GM23338 (cell line): ENCODE measurements around the gene MICAL2. TPM values are rescaled to one million over a fixed set of nuclear protein-coding genes. Genes with fewer than 3 reads are reported as not detected.

ENCODE experiments used
- ATAC-seq: fragments of 200-7000 bp; cut with Tn5 transposase; 3 replicates; pipeline ENCODE4 v1.9.1; 2020
- DNase-seq: peaks from one replicate; pipeline ENCODE4 v3.0.0-alpha.2; 2015; ENCODE audit warnings: low spot score
- H2AFZ ChIP-seq: fragments of 200-600 bp; sonication (generic); 2 replicates; pipeline ENCODE4 v1.8.0; 2016; ENCODE audit warnings: antibody characterized with exemption, mild to moderate bottlenecking, moderate library complexity
- H3F3A ChIP-seq: fragments of 200-600 bp; sonication (generic); replicated peaks from 2 replicates; pipeline ENCODE4 v1.8.0; 2017; ENCODE audit warnings: antibody characterized with exemption, mixed run types, low read depth
- H3K27ac ChIP-seq: fragments of 200-600 bp; sonication (generic); 2 replicates; pipeline ENCODE4 v1.6.1; 2016; ENCODE audit warnings: low read depth
- H3K27me3 ChIP-seq: fragments of 200-600 bp; sonication (generic); 2 replicates; pipeline ENCODE4 v1.8.0; 2016; ENCODE audit warnings: mild to moderate bottlenecking, mixed run types, moderate library complexity; ENCODE audit not compliant: insufficient read depth
- H3K36me3 ChIP-seq: fragments of 200-600 bp; sonication (generic); 2 replicates; pipeline ENCODE4 v1.8.0; 2016; ENCODE audit warnings: mild to moderate bottlenecking; ENCODE audit not compliant: insufficient read depth
- H3K4me1 ChIP-seq: fragments of 200-600 bp; sonication (generic); 2 replicates; pipeline ENCODE4 v1.8.0; 2016; ENCODE audit warnings: mild to moderate bottlenecking, moderate library complexity; ENCODE audit not compliant: insufficient read depth
- H3K4me2 ChIP-seq: fragments of 200-600 bp; sonication (generic); 2 replicates; pipeline ENCODE4 v1.7.1; 2017; ENCODE audit warnings: mixed run types
- H3K4me3 ChIP-seq: fragments of 200-600 bp; sonication (generic); 2 replicates; pipeline ENCODE4 v1.6.1; 2016; ENCODE audit warnings: mixed run types
- H3K79me2 ChIP-seq: fragments of 200-600 bp; sonication (generic); replicated peaks from 2 replicates; pipeline ENCODE4 v1.8.0; 2017; ENCODE audit warnings: mild to moderate bottlenecking; ENCODE audit not compliant: insufficient read depth
- H3K9me2 ChIP-seq: fragments of 200-600 bp; sonication (generic); 2 replicates; pipeline ENCODE4 v1.8.0; 2017; ENCODE audit not compliant: insufficient read depth
- H4K20me1 ChIP-seq: fragments of 200-600 bp; sonication (generic); replicated peaks from 2 replicates; pipeline ENCODE4 v1.8.0; 2017; ENCODE audit warnings: mild to moderate bottlenecking; ENCODE audit not compliant: insufficient read depth
- H3K27ac Mint-ChIP-seq: 2 replicates; pipeline ENCODE4 v1.8.0; 2020; ENCODE audit warnings: inconsistent platforms, mild to moderate bottlenecking, moderate library complexity, mixed read lengths
- H3K27me3 Mint-ChIP-seq: 3 replicates; pipeline ENCODE4 v1.8.0; 2022; ENCODE audit warnings: low read depth, mild to moderate bottlenecking, moderate library complexity, mixed read lengths, inconsistent platforms; ENCODE audit not compliant: insufficient read depth, poor library complexity
- H3K36me3 Mint-ChIP-seq: 3 replicates; pipeline ENCODE4 v1.8.0; 2021; ENCODE audit warnings: low read depth, mild to moderate bottlenecking, inconsistent platforms, moderate library complexity, mixed read lengths
- H3K4me1 Mint-ChIP-seq: 3 replicates; pipeline ENCODE4 v1.8.0; 2020; ENCODE audit warnings: mild to moderate bottlenecking, inconsistent platforms, mixed read lengths
- H3K4me3 Mint-ChIP-seq: 3 replicates; pipeline ENCODE4 v1.8.0; 2021; ENCODE audit warnings: moderate library complexity, mild to moderate bottlenecking, inconsistent platforms, mixed read lengths
- H3K9me3 Mint-ChIP-seq: 3 replicates; pipeline ENCODE4 v1.8.0; 2020; ENCODE audit warnings: moderate library complexity, mild to moderate bottlenecking, inconsistent platforms, mixed read lengths
- CREB1 ChIP-seq: fragments of 250-450 bp; sonication (Bioruptor Pico); IDR thresholded peaks from 2 replicates; pipeline ENCODE4 v1.5.0; 2020; ENCODE audit warnings: low read depth, mild to moderate bottlenecking, moderate library complexity
- EZH2 ChIP-seq: fragments of 200-600 bp; sonication (generic); IDR thresholded peaks from one replicate; pipeline ENCODE4 v1.8.0; 2017; ENCODE audit warnings: antibody characterized with exemption, mild to moderate bottlenecking, low read depth; ENCODE audit not compliant: unreplicated experiment
- EZH2phosphoT487 ChIP-seq: fragments of 200-600 bp; sonication (generic); IDR thresholded peaks from one replicate; pipeline ENCODE4 v1.8.1; 2018; ENCODE audit warnings: antibody characterized with exemption; ENCODE audit not compliant: unreplicated experiment
- JUNB ChIP-seq: IDR thresholded peaks from one replicate; pipeline ENCODE4 v1.6.1; 2016; ENCODE audit warnings: antibody characterized with exemption; ENCODE audit not compliant: unreplicated experiment
- NANOG ChIP-seq: IDR thresholded peaks from 2 replicates; pipeline ENCODE4 v1.6.1; 2016; ENCODE audit warnings: antibody characterized with exemption, borderline replicate concordance
- POLR2AphosphoS5 ChIP-seq: IDR thresholded peaks from 2 replicates; pipeline ENCODE4 v1.6.1; 2016; ENCODE audit warnings: antibody characterized with exemption, low read depth
- REST ChIP-seq: IDR thresholded peaks from one replicate; pipeline ENCODE4 v1.6.1; 2018; ENCODE audit warnings: antibody characterized with exemption; ENCODE audit not compliant: unreplicated experiment
- STAT1 ChIP-seq: IDR thresholded peaks from one replicate; pipeline ENCODE4 v1.6.1; 2016; ENCODE audit warnings: antibody characterized with exemption; ENCODE audit not compliant: unreplicated experiment
- ZNF114 ChIP-seq: fragments of 250-450 bp; sonication (Bioruptor Pico); IDR thresholded peaks from 2 replicates; pipeline ENCODE4 v1.5.0; 2020; ENCODE audit warnings: mild to moderate bottlenecking, moderate library complexity
- ZNF331 ChIP-seq: fragments of 250-450 bp; sonication (Bioruptor Pico); IDR thresholded peaks from 2 replicates; pipeline ENCODE4 v1.5.0; 2020; ENCODE audit warnings: low read depth, mild to moderate bottlenecking, moderate library complexity
- polyA plus RNA-seq: library from polyadenylated mRNA; unstranded; fragments of >200 nt; fragmentation: Nextera tagmentation; extraction: Ambion mirVana; gene quantifications from 2 replicates; pipeline ENCODE4 v1.2.1, GENCODE V29; 2016
- total RNA-seq: library from RNA; depleted of rRNA; stranded (reverse); fragments of >200 nt; shearing (Covaris generic); gene quantifications from 2 replicates; pipeline ENCODE4 v1.2.3, GENCODE V29; 2014
- TF ChIP-seq, protein P1 (sequence below): IDR thresholded peaks from 2 replicates; pipeline ENCODE4 v1.6.1; 2016; ENCODE audit warnings: antibody characterized with exemption
- TF ChIP-seq, protein P2 (sequence below), 2 experiments: fragments of 200-600 bp in 1 of 2; sonication (generic) in 1 of 2; conservative IDR thresholded peaks; 2 replicates each; pipeline versions ENCODE4 v1.5.1 to v1.6.1; 2016 to 2017; ENCODE audit warnings: antibody characterized with exemption in 2 of 2, low read depth in 2 of 2, mild to moderate bottlenecking in 2 of 2, moderate library complexity in 1 of 2

MICAL2 gene
- total and polyA plus RNA-seq, 2 experiments from 2014 or later, result 0.66 to 1.4 TPM

DNA sequence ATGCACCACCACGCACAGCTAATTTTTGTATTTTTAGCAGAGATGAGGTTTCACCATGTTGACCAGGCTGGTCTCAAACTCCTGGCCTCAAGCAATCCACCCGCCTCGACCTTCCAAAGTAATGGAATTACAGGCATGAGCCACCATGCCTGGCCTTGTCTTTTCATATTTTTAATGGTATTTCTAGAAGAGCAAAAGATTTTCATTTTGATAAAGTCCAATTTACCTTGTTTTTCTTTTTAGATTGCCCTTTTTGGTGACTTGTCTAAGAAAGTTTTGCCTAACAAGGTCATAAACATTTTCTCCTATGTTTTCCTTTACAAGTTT lies 45.5 kb upstream of the MICAL2 start (continued):
- TF ChIP-seq ZNF331 (CRISPR knock-in tag) (no peak), STAT1 (no peak), CREB1 (CRISPR knock-in tag) (no peak)

DNA sequence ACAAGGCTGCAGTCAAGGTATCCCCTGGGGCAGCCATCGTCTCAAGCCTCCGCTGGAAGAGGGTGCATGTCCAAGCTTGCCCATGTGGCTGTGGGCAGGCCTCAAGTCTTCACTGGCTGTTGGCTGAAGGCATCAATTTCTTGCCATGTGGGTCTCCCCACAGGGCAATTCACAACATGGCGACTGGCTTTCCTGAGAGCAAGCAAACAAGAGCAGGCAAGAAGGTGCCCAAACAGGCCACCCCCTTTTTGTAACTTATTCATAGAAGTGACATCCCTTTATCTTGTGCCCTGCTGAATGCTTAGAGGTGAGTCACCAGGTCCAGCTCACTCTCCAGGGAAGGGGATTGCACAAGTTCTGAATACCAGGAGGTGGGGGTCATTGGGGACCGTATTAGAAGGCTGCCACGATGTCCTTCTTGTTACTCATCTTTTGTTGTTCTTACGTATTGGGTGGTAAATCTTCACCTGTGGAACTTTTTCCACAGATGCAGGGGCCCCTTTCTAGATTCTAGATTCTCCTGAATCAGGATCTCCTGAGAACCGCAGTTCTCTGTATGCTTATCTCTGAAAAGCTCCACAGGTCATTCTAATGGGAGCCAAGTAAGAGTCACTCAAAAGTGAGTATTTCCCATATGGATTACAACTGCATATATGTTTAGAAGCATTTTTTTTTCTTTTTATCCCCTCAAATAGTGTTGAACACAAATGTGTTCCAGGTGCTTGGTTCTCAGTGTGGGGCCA lies 44.2 kb upstream of the MICAL2 start:
- Histone ChIP-seq H3K9me2 (no peaks in the 10 kb centered on the region), H3K27me3 (no peaks in the 10 kb centered on the region), H3K79me2 (no peaks in the 10 kb centered on the region), H3K4me2 (no peak overlapping the region), H3K36me3 (no peaks in the 10 kb centered on the region), H2AFZ (peak overlapping the region; percentile 88), H3K4me1 (peaks cover 14% of the 10 kb centered on the region), H3F3A (no peaks in the 10 kb centered on the region), H4K20me1 (no peaks in the 10 kb centered on the region), H3K27ac (no peak overlapping the region), H3K4me3 (no peak overlapping the region)
- H3K27me3 Mint-ChIP-seq, result peaks cover 9% of the 10 kb centered on the region
- H3K27ac Mint-ChIP-seq, result no peak overlapping the region
- H3K36me3 Mint-ChIP-seq, result no peaks in the 10 kb centered on the region
- H3K4me3 Mint-ChIP-seq, result no peak overlapping the region
- H3K9me3 Mint-ChIP-seq, result no peaks in the 10 kb centered on the region; the same call in 2 of the 3 replicates
- peaks cover 21% of the 10 kb centered on the region for H3K4me1 Mint-ChIP-seq
- no peak for ATAC-seq
- DNase-seq, result no peak
- TF ChIP-seq, protein P1, sequence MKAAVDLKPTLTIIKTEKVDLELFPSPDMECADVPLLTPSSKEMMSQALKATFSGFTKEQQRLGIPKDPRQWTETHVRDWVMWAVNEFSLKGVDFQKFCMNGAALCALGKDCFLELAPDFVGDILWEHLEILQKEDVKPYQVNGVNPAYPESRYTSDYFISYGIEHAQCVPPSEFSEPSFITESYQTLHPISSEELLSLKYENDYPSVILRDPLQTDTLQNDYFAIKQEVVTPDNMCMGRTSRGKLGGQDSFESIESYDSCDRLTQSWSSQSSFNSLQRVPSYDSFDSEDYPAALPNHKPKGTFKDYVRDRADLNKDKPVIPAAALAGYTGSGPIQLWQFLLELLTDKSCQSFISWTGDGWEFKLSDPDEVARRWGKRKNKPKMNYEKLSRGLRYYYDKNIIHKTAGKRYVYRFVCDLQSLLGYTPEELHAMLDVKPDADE, result no peak
- TF ChIP-seq JUNB (no peak), REST (no peak), NANOG (no peak), CREB1 (CRISPR knock-in tag) (no peak), ZNF331 (CRISPR knock-in tag) (no peak), ZNF114 (CRISPR knock-in tag) (no peak), POLR2AphosphoS5 (no peak), EZH2 (no peak), EZH2phosphoT487 (no peak), STAT1 (no peak)
- TF ChIP-seq, protein P2, sequence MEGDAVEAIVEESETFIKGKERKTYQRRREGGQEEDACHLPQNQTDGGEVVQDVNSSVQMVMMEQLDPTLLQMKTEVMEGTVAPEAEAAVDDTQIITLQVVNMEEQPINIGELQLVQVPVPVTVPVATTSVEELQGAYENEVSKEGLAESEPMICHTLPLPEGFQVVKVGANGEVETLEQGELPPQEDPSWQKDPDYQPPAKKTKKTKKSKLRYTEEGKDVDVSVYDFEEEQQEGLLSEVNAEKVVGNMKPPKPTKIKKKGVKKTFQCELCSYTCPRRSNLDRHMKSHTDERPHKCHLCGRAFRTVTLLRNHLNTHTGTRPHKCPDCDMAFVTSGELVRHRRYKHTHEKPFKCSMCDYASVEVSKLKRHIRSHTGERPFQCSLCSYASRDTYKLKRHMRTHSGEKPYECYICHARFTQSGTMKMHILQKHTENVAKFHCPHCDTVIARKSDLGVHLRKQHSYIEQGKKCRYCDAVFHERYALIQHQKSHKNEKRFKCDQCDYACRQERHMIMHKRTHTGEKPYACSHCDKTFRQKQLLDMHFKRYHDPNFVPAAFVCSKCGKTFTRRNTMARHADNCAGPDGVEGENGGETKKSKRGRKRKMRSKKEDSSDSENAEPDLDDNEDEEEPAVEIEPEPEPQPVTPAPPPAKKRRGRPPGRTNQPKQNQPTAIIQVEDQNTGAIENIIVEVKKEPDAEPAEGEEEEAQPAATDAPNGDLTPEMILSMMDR (conservative IDR thresholded peaks at IDR 0.05; ENCODE audit: low read depth in 2 of 2), result no peak
